OCI-LY1 (cell line): Measurements from ENCODE around the gene PLSCR4.

Experiments
- H2AFZ ChIP-seq: fragments of 200-600 bp; sonication (generic), shearing (Covaris generic); 2 replicates; pipeline ENCODE4 v1.6.0; 2014; ENCODE audit warnings: antibody characterized with exemption, mild to moderate bottlenecking, low read length
- H3F3A ChIP-seq: fragments of 200-600 bp; sonication (generic), shearing (Covaris generic); 2 replicates; pipeline ENCODE4 v1.6.0; 2014; ENCODE audit warnings: mild to moderate bottlenecking, antibody characterized with exemption, low read length, moderate library complexity; ENCODE audit not compliant: insufficient read depth
- H3K27ac ChIP-seq: fragments of 200-600 bp; sonication (generic); 2 replicates; pipeline ENCODE4 v1.5.1; 2014; ENCODE audit warnings: low read length, mixed run types, mild to moderate bottlenecking, low read depth; ENCODE audit not compliant: poor library complexity, severe bottlenecking
- H3K27me3 ChIP-seq: fragments of 200-600 bp; sonication (generic); 2 replicates; pipeline ENCODE4 v1.6.0; 2014; ENCODE audit warnings: antibody characterized with exemption, mild to moderate bottlenecking, low read length, moderate library complexity; ENCODE audit not compliant: insufficient read depth
- H3K36me3 ChIP-seq: fragments of 200-600 bp; sonication (generic); 2 replicates; pipeline ENCODE4 v1.6.1; 2014; ENCODE audit warnings: mild to moderate bottlenecking, antibody characterized with exemption, low read length, moderate library complexity, mixed read lengths; ENCODE audit not compliant: insufficient read depth
- H3K4me1 ChIP-seq: fragments of 200-600 bp; sonication (generic); 2 replicates; pipeline ENCODE4 v1.5.1; 2014; ENCODE audit warnings: mild to moderate bottlenecking, low read length, moderate library complexity; ENCODE audit not compliant: insufficient read depth, severe bottlenecking
- H3K4me2 ChIP-seq: fragments of 200-600 bp; sonication (generic), shearing (Covaris generic); 2 replicates; pipeline ENCODE4 v1.6.1; 2014; ENCODE audit warnings: low read length
- H3K4me3 ChIP-seq: fragments of 200-600 bp; sonication (generic); 2 replicates; pipeline ENCODE4 v1.5.1; 2014; ENCODE audit warnings: low read length, low read depth, mild to moderate bottlenecking, mixed read lengths; ENCODE audit not compliant: poor library complexity, severe bottlenecking
- H3K79me2 ChIP-seq: fragments of 200-600 bp; shearing (Covaris generic); 2 replicates; pipeline ENCODE4 v1.6.1; 2016; ENCODE audit warnings: mixed run types, low read length, mixed read lengths; ENCODE audit not compliant: insufficient read depth
- H3K9ac ChIP-seq: fragments of 200-600 bp; sonication (generic), shearing (Covaris generic); 2 replicates; pipeline ENCODE4 v1.6.1; 2014; ENCODE audit warnings: mild to moderate bottlenecking, low read length, mixed read lengths
- H3K9me2 ChIP-seq: fragments of 200-600 bp; sonication (generic), shearing (Covaris generic); 2 replicates; pipeline ENCODE4 v1.6.1; 2014; ENCODE audit warnings: low read depth, mild to moderate bottlenecking, low read length, mixed read lengths
- H3K9me3 ChIP-seq: fragments of 200-600 bp; shearing (Covaris generic); 2 replicates; pipeline ENCODE4 v1.6.1; 2014; ENCODE audit warnings: low read length, mixed read lengths
- H4K20me1 ChIP-seq: fragments of 200-600 bp; sonication (generic), shearing (Covaris generic); 2 replicates; pipeline ENCODE4 v1.6.0; 2016; ENCODE audit warnings: mild to moderate bottlenecking, low read length; ENCODE audit not compliant: insufficient read depth
- CTCF ChIP-seq: fragments of 200-600 bp; sonication (generic), shearing (Covaris generic); IDR thresholded peaks from 2 replicates; pipeline ENCODE4 v1.5.1; 2017; ENCODE audit warnings: mild to moderate bottlenecking, antibody characterized with exemption, low read length, moderate library complexity, mixed read lengths
- EZH2 ChIP-seq: fragments of 200-600 bp; sonication (generic), shearing (Covaris generic); IDR thresholded peaks from 2 replicates; pipeline ENCODE4 v1.8.0; 2017; ENCODE audit warnings: borderline replicate concordance, mixed run types, mild to moderate bottlenecking, antibody characterized with exemption, low read length, moderate library complexity, mixed read lengths

The PLSCR4 gene

GRCh38 chr3:146203776-146204175 lies 47.1 kb downstream of the PLSCR4 start:
- no peaks in the 10 kb centered on the region for H3K27me3 ChIP-seq
- no peak for TF ChIP-seq CTCF
- no peak overlapping the region for H3K27ac ChIP-seq
- no peak overlapping the region for H3K4me2 ChIP-seq
- no peaks in the 10 kb centered on the region for H3K36me3 ChIP-seq
- no peak overlapping the region for H3K4me3 ChIP-seq
- no peaks in the 10 kb centered on the region for H4K20me1 ChIP-seq
- H2AFZ ChIP-seq, result no peak overlapping the region
- H3K9me3 ChIP-seq, result no peaks in the 10 kb centered on the region
- no peaks in the 10 kb centered on the region for H3F3A ChIP-seq
- H3K4me1 ChIP-seq, result no peaks in the 10 kb centered on the region
- no peaks in the 10 kb centered on the region for H3K9me2 ChIP-seq
- no peaks in the 10 kb centered on the region for H3K79me2 ChIP-seq
- H3K9ac ChIP-seq, result no peak overlapping the region

- no peak overlapping the region for H3K4me2 ChIP-seq
- H3K79me2 ChIP-seq, result no peaks in the 10 kb centered on the region
- no peak overlapping the region for H3K4me3 ChIP-seq
- H3K27me3 ChIP-seq, result no peaks in the 10 kb centered on the region
- H4K20me1 ChIP-seq, result no peaks in the 10 kb centered on the region
- TF ChIP-seq EZH2 (no peak), CTCF (no peak)
- H3K9me2 ChIP-seq, result no peaks in the 10 kb centered on the region
- H3K9me3 ChIP-seq, result no peaks in the 10 kb centered on the region
- no peak overlapping the region for H2AFZ ChIP-seq
- no peaks in the 10 kb centered on the region for H3K4me1 ChIP-seq
- H3F3A ChIP-seq, result no peaks in the 10 kb centered on the region
- H3K9ac ChIP-seq, result no peak overlapping the region
- no peak overlapping the region for H3K27ac ChIP-seq
- H3K36me3 ChIP-seq, result no peaks in the 10 kb centered on the region
These were observed 50.3 kb downstream of the PLSCR4 start for GRCh38 chr3:146200461-146201220.

- no peaks in the 10 kb centered on the region for H4K20me1 ChIP-seq
- no peaks in the 10 kb centered on the region for H3K36me3 ChIP-seq
- no peak overlapping the region for H3K4me3 ChIP-seq
- H3K4me2 ChIP-seq, result no peak overlapping the region
- no peak overlapping the region for H2AFZ ChIP-seq
- no peak overlapping the region for H3K9ac ChIP-seq
- H3K27ac ChIP-seq, result no peak overlapping the region
- no peaks in the 10 kb centered on the region for H3K27me3 ChIP-seq
- H3K9me2 ChIP-seq, result no peaks in the 10 kb centered on the region
- H3K9me3 ChIP-seq, result no peaks in the 10 kb centered on the region
- TF ChIP-seq EZH2 (no peak), CTCF (no peak)
- no peaks in the 10 kb centered on the region for H3K4me1 ChIP-seq
- no peaks in the 10 kb centered on the region for H3K79me2 ChIP-seq
- no peaks in the 10 kb centered on the region for H3F3A ChIP-seq
These were observed 51.1 kb downstream of the PLSCR4 start for GRCh38 chr3:146199762-146200161.
